ENCODE results near the gene SLC39A13. TPM values are rescaled to one million over a fixed set of nuclear protein-coding genes. Genes with fewer than 3 reads are reported as not detected.
A peak's percentile ranks its signal among the peaks of the same experiment; 100 is the strongest.

Gene SLC39A13
- total and polyA plus RNA-seq, 2 of the 13 experiments (the other 11 are each of a cell fraction or from before 2014, with no cell fraction given), result 15.3 to 30.5 TPM

- TF ChIP-seq AFF4 (CRISPR knock-in tag; IDR thresholded peaks at IDR 0.05) (no peak), KLF16 (CRISPR knock-in tag; IDR thresholded peaks at IDR 0.05) (0 out of 4 replicates have a peak, but pooled peaks of 1 of the 2 experiments have one; percentile 58), CC2D1A (CRISPR knock-in tag; IDR thresholded peaks at IDR 0.05) (no peak), FOXA3 (CRISPR knock-in tag; IDR thresholded peaks at IDR 0.05) (no peak), ATF2 (CRISPR knock-in tag; IDR thresholded peaks at IDR 0.05) (no peak), PHF21A (CRISPR knock-in tag; IDR thresholded peaks at IDR 0.05) (peak; percentile 66; the same call in 1 of the 2 replicates), SAFB2 (CRISPR knock-in tag; IDR thresholded peaks at IDR 0.05; ENCODE audit: borderline replicate concordance, low read depth) (no peak), KDM1A (CRISPR knock-in tag; IDR thresholded peaks at IDR 0.05) (no peak), NFE2 (CRISPR knock-in tag; IDR thresholded peaks at IDR 0.05) (peak; percentile 52; the same call in 1 of the 2 replicates), ERF (CRISPR knock-in tag; IDR thresholded peaks at IDR 0.05) (peak; percentile 29; the same call in 1 of the 2 replicates), NBN (conservative IDR thresholded peaks at IDR 0.05) (no peak), MYC (CRISPR knock-in tag; IDR thresholded peaks at IDR 0.05; ENCODE audit: borderline replicate concordance) (no peak; the same call in none of the 2 replicates), ZNF205 (CRISPR knock-in tag; IDR thresholded peaks at IDR 0.05) (no peak), ZNF407 (CRISPR knock-in tag; IDR thresholded peaks at IDR 0.05; ENCODE audit: not compliant biosample characterization) (no peak), CBX2 (IDR thresholded peaks at IDR 0.05; ENCODE audit: low read depth, low read length) (no peak), CBX2 (CRISPR knock-in tag; IDR thresholded peaks at IDR 0.05; ENCODE audit: low read depth) (no peak)
Observed at GRCh38 chr11:47426062-47426956, 17.9 kb downstream of the SLC39A13 start, which contains the start of gene PSMC3 (continued).
